ENCODE measurements around the gene S100PBP. TPM values are rescaled to one million over a fixed set of nuclear protein-coding genes. Genes with fewer than 3 reads are reported as not detected.

Gene S100PBP
- polyA plus RNA-seq, 1 of the 3 experiments (the other 2 are of a cell fraction) = 13.2 TPM

- Histone ChIP-seq H4K20me1 (ENCODE audit: insufficient read depth) (peaks cover 50% of the 10 kb centered on the region), H3K4me2 (no peak overlapping the region), H3K4me1 (ENCODE audit: control insufficient read depth in 1 of 2, insufficient read depth in 2 of 2, low read depth in 1 of 2, low read length in 1 of 2) (peaks cover 9 to 10% of the 10 kb centered on the region in 2 experiments; a peak in 1 of 4 replicates), H3K27ac (ENCODE audit: low read depth in 2 of 2, low read length in 1 of 2) (no peak overlapping the region), H3K79me2 (ENCODE audit: insufficient read depth) (peaks cover 86% of the 10 kb centered on the region), H3K9ac (no peak overlapping the region), H3K9me2 (no peaks in the 10 kb centered on the region), H3K4me3 (ENCODE audit: low read depth in 2 of 2, low read length in 1 of 2) (no peak overlapping the region), H3K36me3 (replicated peaks in 1 of 2; ENCODE audit: control insufficient read depth in 1 of 2, insufficient read depth in 2 of 2, low read length in 1 of 2) (peaks cover 29 to 70% of the 10 kb centered on the region in 2 experiments), H3K9me3 (no peaks in the 10 kb centered on the region), H3F3A (replicated peaks; ENCODE audit: insufficient read depth) (peaks cover 5% of the 10 kb centered on the region), H3K27me3 (ENCODE audit: insufficient read depth) (no peaks in the 10 kb centered on the region), H2AFZ (ENCODE audit: low read depth) (no peak overlapping the region)
- ChIA-PET CTCF (interaction anchor here (1.0 kb wide), 1 partner anchor 99 kb away, joined by 3 read pairs; no protein-coding TSS in a partner anchor), POLR2A (interaction anchor here (0.6 kb wide), 1 partner anchor 165 kb away, joined by 7 read pairs; no protein-coding TSS in a partner anchor)
- DNase-seq = no peak
- 92% methylated on average over 5 of the region's 5 CpGs for WGBS (ENCODE audit: low lambda C conversion rate)
- no peak for TF ChIP-seq RAD21 (IDR thresholded peaks at IDR 0.05; ENCODE audit: low read length)
- TF ChIP-seq FOXJ3 (CRISPR knock-in tag; IDR thresholded peaks at IDR 0.05) = no peak
- no peak for TF ChIP-seq CHD2 (IDR thresholded peaks at IDR 0.05; ENCODE audit: low read length, partially characterized antibody)
- TF ChIP-seq SIN3A (IDR thresholded peaks at IDR 0.05; ENCODE audit: borderline replicate concordance, low read depth, low read length) = no peak
- no peak for TF ChIP-seq MEF2A (IDR thresholded peaks at IDR 0.05; ENCODE audit: borderline replicate concordance, low read depth)
- no peak for TF ChIP-seq IRF3 (IDR thresholded peaks at IDR 0.05; ENCODE audit: low read depth, low read length)
- TF ChIP-seq USF1 (IDR thresholded peaks at IDR 0.05; ENCODE audit: borderline replicate concordance, low read depth) = no peak
- no peak for TF ChIP-seq USF2 (IDR thresholded peaks at IDR 0.05; ENCODE audit: borderline replicate concordance, low read depth, low read length)
- TF ChIP-seq MAX (IDR thresholded peaks at IDR 0.05; ENCODE audit: low read depth) = no peak
- TF ChIP-seq FOSL2 (IDR thresholded peaks at IDR 0.05; ENCODE audit: borderline replicate concordance, low read depth) = no peak
- TF ChIP-seq JUND (IDR thresholded peaks at IDR 0.05) = no peak
- no peak for TF ChIP-seq RCOR1 (IDR thresholded peaks at IDR 0.05; ENCODE audit: low read length)
- no peak for TF ChIP-seq SMC3 (IDR thresholded peaks at IDR 0.05; ENCODE audit: low read depth, low read length)
- TF ChIP-seq ZBTB33 (IDR thresholded peaks at IDR 0.05; ENCODE audit: borderline replicate concordance, low read depth) = no peak
- TF ChIP-seq NFIC (IDR thresholded peaks at IDR 0.05; ENCODE audit: borderline replicate concordance) = no peak
- no peak for TF ChIP-seq RXRA (IDR thresholded peaks at IDR 0.05; ENCODE audit: borderline replicate concordance, low read depth)
- no peak for TF ChIP-seq EP300 (IDR thresholded peaks at IDR 0.05; ENCODE audit: borderline replicate concordance in 1 of 2, low read depth in 1 of 2, low read length in 1 of 2)
- no peak for TF ChIP-seq FOXM1 (IDR thresholded peaks at IDR 0.05; ENCODE audit: low read depth)
Measured at GRCh38 chr1:32810358-32810757, 7.1 kb upstream of the S100PBP start.

All from SK-N-SH (cell line).